ENCODE results near the gene NFIB. TPM values are rescaled to one million over a fixed set of nuclear protein-coding genes. Genes with fewer than 3 reads are reported as not detected.

NFIB gene
- total RNA-seq, 2 donors from 2014 or later: 5.3 to 14.1 TPM

DNA sequence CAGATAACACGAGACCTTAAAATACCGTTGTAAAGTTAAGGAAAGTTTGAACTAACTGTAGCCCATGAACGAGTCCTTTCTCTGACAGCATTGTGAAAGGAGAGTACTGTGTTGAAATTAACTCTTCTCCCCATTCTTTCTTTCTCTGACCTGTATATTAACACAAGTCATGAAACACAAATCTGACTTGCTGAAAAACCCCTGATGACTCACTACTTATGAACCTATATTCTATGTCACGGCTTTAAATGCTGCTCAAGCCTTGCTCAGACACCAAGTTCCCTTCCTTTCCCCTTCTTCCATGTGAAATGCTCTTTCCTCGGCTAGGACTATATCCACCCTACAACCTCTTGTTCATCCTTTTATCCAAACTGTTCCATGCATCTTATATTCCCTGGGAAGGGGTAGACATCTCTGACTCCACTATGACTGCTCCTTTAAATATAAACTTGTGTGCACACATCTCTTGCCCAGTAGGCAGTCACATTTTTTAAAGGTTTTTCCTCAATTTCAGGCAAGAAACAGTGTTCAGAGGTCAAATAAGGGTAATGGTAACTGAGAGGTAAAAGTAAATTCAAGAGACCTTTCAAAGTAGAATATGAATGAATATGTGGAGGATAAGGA lies 142.9 kb downstream of the NFIB start:
- Histone ChIP-seq H3K9me3 (ENCODE audit: control insufficient read depth, low read length) (no peaks in the 10 kb centered on the region), H3K36me3 (ENCODE audit: control insufficient read depth, insufficient read depth, low read length) (no peaks in the 10 kb centered on the region), H3K4me3 (ENCODE audit: low read length) (no peak overlapping the region), H3K27me3 (ENCODE audit: control insufficient read depth, insufficient read depth, low read length, poor library complexity, severe bottlenecking) (no peaks in the 10 kb centered on the region), H3K27ac (ENCODE audit: low read depth, low read length) (no peak overlapping the region), H3K4me1 (ENCODE audit: control insufficient read depth, insufficient read depth, low read length) (no peaks in the 10 kb centered on the region), H3K9ac (ENCODE audit: extremely low read depth, low read length, poor library complexity, severe bottlenecking) (no peak overlapping the region)
- Mint-ChIP-seq H3K4me1 (no peaks in the 10 kb centered on the region), H3K4me3 (no peak overlapping the region), H3K9me3 (no peaks in the 10 kb centered on the region), H3K27ac (no peak overlapping the region), H3K36me3 (ENCODE audit: low read depth) (peaks cover 1% of the 10 kb centered on the region), H3K27me3 (ENCODE audit: insufficient read depth) (no peaks in the 10 kb centered on the region)
- TF ChIP-seq, protein P1, sequence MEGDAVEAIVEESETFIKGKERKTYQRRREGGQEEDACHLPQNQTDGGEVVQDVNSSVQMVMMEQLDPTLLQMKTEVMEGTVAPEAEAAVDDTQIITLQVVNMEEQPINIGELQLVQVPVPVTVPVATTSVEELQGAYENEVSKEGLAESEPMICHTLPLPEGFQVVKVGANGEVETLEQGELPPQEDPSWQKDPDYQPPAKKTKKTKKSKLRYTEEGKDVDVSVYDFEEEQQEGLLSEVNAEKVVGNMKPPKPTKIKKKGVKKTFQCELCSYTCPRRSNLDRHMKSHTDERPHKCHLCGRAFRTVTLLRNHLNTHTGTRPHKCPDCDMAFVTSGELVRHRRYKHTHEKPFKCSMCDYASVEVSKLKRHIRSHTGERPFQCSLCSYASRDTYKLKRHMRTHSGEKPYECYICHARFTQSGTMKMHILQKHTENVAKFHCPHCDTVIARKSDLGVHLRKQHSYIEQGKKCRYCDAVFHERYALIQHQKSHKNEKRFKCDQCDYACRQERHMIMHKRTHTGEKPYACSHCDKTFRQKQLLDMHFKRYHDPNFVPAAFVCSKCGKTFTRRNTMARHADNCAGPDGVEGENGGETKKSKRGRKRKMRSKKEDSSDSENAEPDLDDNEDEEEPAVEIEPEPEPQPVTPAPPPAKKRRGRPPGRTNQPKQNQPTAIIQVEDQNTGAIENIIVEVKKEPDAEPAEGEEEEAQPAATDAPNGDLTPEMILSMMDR (conservative IDR thresholded peaks at IDR 0.05): no peak
- WGBS, 2 experiments (ENCODE audit: insufficient coverage in 1 of 2, insufficient read length in 1 of 2): 93 to 100% methylated on average over 5 of the region's 5 CpGs
- no peak for DNase-seq

DNA sequence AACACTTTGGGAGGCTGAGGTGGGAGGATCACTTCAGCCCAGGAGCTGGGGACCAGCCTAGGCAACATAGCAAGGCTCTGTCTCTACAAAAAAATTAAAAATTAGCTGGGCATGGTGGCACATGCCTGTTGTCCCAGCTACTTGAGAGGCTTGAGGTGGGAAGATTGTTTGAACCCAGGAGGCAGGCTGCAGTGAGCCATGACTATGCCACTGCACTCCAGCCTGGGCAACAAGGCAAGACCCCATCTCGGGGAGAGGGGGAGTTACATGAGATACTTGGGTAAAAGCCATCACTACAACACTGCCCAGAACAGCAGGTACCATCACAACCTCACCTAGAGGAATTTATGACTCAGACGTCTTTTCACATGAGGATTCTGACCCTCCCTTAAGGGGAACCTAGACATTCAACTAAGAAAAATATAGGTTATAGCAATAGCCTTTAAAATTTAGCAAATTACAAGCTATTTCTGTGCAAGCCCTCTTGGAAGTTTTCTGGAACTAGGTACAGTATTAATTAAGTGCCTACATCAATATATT lies 143.5 kb downstream of the NFIB start:
- WGBS, 2 experiments (ENCODE audit: insufficient coverage in 1 of 2, insufficient read length in 1 of 2): 84% methylated on average over 2 of the region's 2 CpGs; no CpG with 5 or more reads in 1 of the 2 experiments
- no peaks in the 10 kb centered on the region for H3K27me3 Mint-ChIP-seq (ENCODE audit: insufficient read depth)
- TF ChIP-seq, protein P1 (conservative IDR thresholded peaks at IDR 0.05): no peak
- no peaks in the 10 kb centered on the region for H3K4me1 Mint-ChIP-seq
- Histone ChIP-seq H3K4me1 (ENCODE audit: control insufficient read depth, insufficient read depth, low read length) (no peaks in the 10 kb centered on the region), H3K4me3 (ENCODE audit: low read length) (no peak overlapping the region), H3K27me3 (ENCODE audit: control insufficient read depth, insufficient read depth, low read length, poor library complexity, severe bottlenecking) (no peaks in the 10 kb centered on the region), H3K27ac (ENCODE audit: low read depth, low read length) (no peak overlapping the region), H3K36me3 (ENCODE audit: control insufficient read depth, insufficient read depth, low read length) (no peaks in the 10 kb centered on the region), H3K9ac (ENCODE audit: extremely low read depth, low read length, poor library complexity, severe bottlenecking) (no peak overlapping the region), H3K9me3 (ENCODE audit: control insufficient read depth, low read length) (no peaks in the 10 kb centered on the region)
- H3K4me3 Mint-ChIP-seq: no peak overlapping the region
- H3K9me3 Mint-ChIP-seq: no peaks in the 10 kb centered on the region
- peaks cover 1% of the 10 kb centered on the region for H3K36me3 Mint-ChIP-seq (ENCODE audit: low read depth)
- no peak overlapping the region for H3K27ac Mint-ChIP-seq
- no peak for DNase-seq

DNA sequence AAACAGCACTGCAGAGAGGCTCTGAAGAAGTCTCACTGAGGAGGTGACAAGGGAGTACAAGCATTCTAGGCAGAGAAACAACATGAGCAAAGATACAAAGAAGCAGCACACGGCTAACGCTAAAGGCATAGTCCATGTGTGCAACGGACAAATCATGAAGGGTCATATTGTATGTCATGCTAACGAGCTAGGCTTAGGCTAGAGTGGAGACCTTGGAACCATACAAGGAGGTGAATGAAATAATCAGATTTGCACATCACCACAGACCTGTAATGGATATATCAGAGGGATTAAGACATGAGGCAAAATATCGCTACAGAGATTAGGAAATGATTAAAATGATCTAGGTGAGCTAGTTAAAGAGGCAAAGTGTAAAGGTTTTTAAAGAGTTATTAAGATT lies 145.6 kb downstream of the NFIB start:
- H3K27ac ChIP-seq (ENCODE audit: low read depth, low read length): no peak overlapping the region
- no peak overlapping the region for H3K9ac ChIP-seq (ENCODE audit: extremely low read depth, low read length, poor library complexity, severe bottlenecking)
- no peaks in the 10 kb centered on the region for H3K27me3 Mint-ChIP-seq (ENCODE audit: insufficient read depth)
- no peaks in the 10 kb centered on the region for H3K36me3 Mint-ChIP-seq (ENCODE audit: low read depth)
- no peak overlapping the region for H3K4me3 ChIP-seq (ENCODE audit: low read length)
- no peaks in the 10 kb centered on the region for H3K9me3 ChIP-seq (ENCODE audit: control insufficient read depth, low read length)
- H3K4me1 Mint-ChIP-seq: no peaks in the 10 kb centered on the region
- no peak for DNase-seq
- H3K9me3 Mint-ChIP-seq: no peaks in the 10 kb centered on the region
- 94 to 96% methylated on average over 4 to 5 of the region's 5 CpGs for WGBS, 2 experiments (ENCODE audit: insufficient coverage in 1 of 2, insufficient read length in 1 of 2)
- H3K27me3 ChIP-seq (ENCODE audit: control insufficient read depth, insufficient read depth, low read length, poor library complexity, severe bottlenecking): no peaks in the 10 kb centered on the region
- no peak overlapping the region for H3K4me3 Mint-ChIP-seq
- H3K4me1 ChIP-seq (ENCODE audit: control insufficient read depth, insufficient read depth, low read length): no peaks in the 10 kb centered on the region
- TF ChIP-seq, protein P1 (conservative IDR thresholded peaks at IDR 0.05): no peak
- no peaks in the 10 kb centered on the region for H3K36me3 ChIP-seq (ENCODE audit: control insufficient read depth, insufficient read depth, low read length)
- H3K27ac Mint-ChIP-seq: no peak overlapping the region

Measured in endodermal cell (in vitro differentiated cells).